Heart left ventricle (tissue), 13 donors: ENCODE data around the gene MSLN.

Source experiments
- CTCF ChIP-seq, 12 donors: fragments of 200-600 bp; sonication (generic) in 4 of 12; IDR thresholded peaks; one replicate each; pipeline versions ENCODE4 v1.5.0 to v1.8.0; 2018 to 2022; ENCODE audit warnings: antibody characterized with exemption in 12 of 12, mild to moderate bottlenecking in 5 of 12
- POLR2A ChIP-seq, 2 donors: fragments of 450-650 bp; IDR thresholded peaks; one replicate each; pipeline ENCODE4 v1.6.1; 2017; ENCODE audit warnings: antibody characterized with exemption in 2 of 2, mild to moderate bottlenecking in 2 of 2, moderate library complexity in 2 of 2
- donor health status: ischemic (EF 13 %, LVEDD 7.1; RV severe dilation, severe dysfunction).
- donor health status: DM: no; HTN: yes; CAD: no.
- donor health status: DM: no; HTN: no; CAD: no.
- donor health status: ischemic (EF 25% LVEDD 6.9; RV normal size, moderate dysfunction).
- donor health status: ischemic (EF 25% LVEDD 5.7; RV mildly dilated, moderate dysfunction).
- donor health status: ischemic (EF 35%, LVEDD 5.7; RV mildly dilated, moderate dysfunction).
- donor health status: nonischemic (EF 11% LVEDD 7.7; RV severe dilation, severe dysfunction).
- donor health status: DM: yes; HTN: yes; CAD: no.
- donor health status: PGD.
- donor health status: ischemic (EF 29% LVEDD 5.4; RV normal size, mild dysfunction).
- donor health status: nonischemic (EF 23%, LVEDD 6.1; RV moderate dilation, normal function).

- TF ChIP-seq CTCF (IDR thresholded peaks at IDR 0.05) (no peak), POLR2A (IDR thresholded peaks at IDR 0.05) (no peak)
Measured at GRCh38 chr16:794091-794822, 33.7 kb downstream of the MSLN start.
